Activated naive CD4-positive, alpha-beta T cell treated with anti-CD3 and anti-CD28 coated beads, Interleukin-2, amount 50 U/mL, for 16 hours (primary cell): Measurements from ENCODE around the gene DHRS3.
"Not testable (repeated sequence)": the region's sequence is repeated elsewhere in the genome, so short reads cannot be mapped to it uniquely, and the experiment has no call there.

Experiments used
- DNase-seq: peaks from one replicate; pipeline ENCODE4 v3.0.0-alpha.2; 2020

Gene DHRS3

GRCh38 chr1:12573015-12573825 lies 44.8 kb downstream of the DHRS3 start:
- DNase-seq = no peak

GRCh38 chr1:12572522-12572921 lies 45.5 kb downstream of the DHRS3 start:
- no peak for DNase-seq

- no peak for DNase-seq
Measured at GRCh38 chr1:12570291-12570690, 47.7 kb downstream of the DHRS3 start.

- DNase-seq = no peak
Measured at GRCh38 chr1:12568009-12568767, 49.8 kb downstream of the DHRS3 start.

GRCh38 chr1:12567288-12567819 lies 50.7 kb downstream of the DHRS3 start:
- DNase-seq = no peak

- DNase-seq = no peak
Measured at GRCh38 chr1:12566484-12567287, 51.3 kb downstream of the DHRS3 start.

GRCh38 chr1:12565966-12566352 lies 52.1 kb downstream of the DHRS3 start:
- DNase-seq = no peak

GRCh38 chr1:12565094-12565965 lies 52.7 kb downstream of the DHRS3 start:
- no peak for DNase-seq

GRCh38 chr1:12564251-12564650 lies 53.8 kb downstream of the DHRS3 start:
- DNase-seq = not testable (repeated sequence)

GRCh38 chr1:12562955-12563576 lies 54.9 kb downstream of the DHRS3 start:
- DNase-seq = no peak

- DNase-seq = no peak
Measured at GRCh38 chr1:12561121-12561520, 56.9 kb downstream of the DHRS3 start.

GRCh38 chr1:12556957-12557935 lies 60.8 kb downstream of the DHRS3 start:
- no peak for DNase-seq

GRCh38 chr1:12556368-12556930 lies 61.6 kb downstream of the DHRS3 start:
- DNase-seq = no peak

GRCh38 chr1:12555411-12556367 lies 62.3 kb downstream of the DHRS3 start:
- DNase-seq = no peak

GRCh38 chr1:12554521-12555305 lies 63.3 kb downstream of the DHRS3 start:
- no peak for DNase-seq

- no peak for DNase-seq
Measured at GRCh38 chr1:12553963-12554362, 64.0 kb downstream of the DHRS3 start.

GRCh38 chr1:12552951-12553921 lies 64.8 kb downstream of the DHRS3 start:
- DNase-seq = no peak
